ENCODE results near the gene CNTRL.
"Not testable (repeated sequence)": the region's sequence is repeated elsewhere in the genome, so short reads cannot be mapped to it uniquely, and the experiment has no call there.

The CNTRL gene

GRCh38 chr9:121069396-121069795, 5.4 kb upstream of the CNTRL start:
- no peak for DNase-seq (ENCODE audit: low read depth in 2 of 2)

GRCh38 chr9:121071370-121071755, 3.4 kb upstream of the CNTRL start:
- no peak for DNase-seq (ENCODE audit: low read depth in 2 of 2)

GRCh38 chr9:121071756-121072421, 2.9 kb upstream of the CNTRL start:
- DNase-seq (ENCODE audit: low read depth in 2 of 2) = no peak

GRCh38 chr9:121073038-121073437, 1.7 kb upstream of the CNTRL start:
- no peak for DNase-seq (ENCODE audit: low read depth in 2 of 2)

GRCh38 chr9:121075251-121076036, 689 bp downstream of the CNTRL start:
- peak in 1 of 2 donors; percentile 12 for DNase-seq (ENCODE audit: low read depth in 2 of 2)

- DNase-seq (ENCODE audit: low read depth in 2 of 2) = no peak
Measured at GRCh38 chr9:121082075-121082474, 7.3 kb downstream of the CNTRL start.

- DNase-seq (ENCODE audit: low read depth in 2 of 2) = no peak
Measured at GRCh38 chr9:121085661-121086060, 10.9 kb downstream of the CNTRL start.

GRCh38 chr9:121088576-121088975, 13.8 kb downstream of the CNTRL start:
- no peak for DNase-seq (ENCODE audit: low read depth in 2 of 2)

- not testable (repeated sequence) for DNase-seq (ENCODE audit: low read depth in 2 of 2)
Measured at GRCh38 chr9:121090743-121091142, 16.0 kb downstream of the CNTRL start.

GRCh38 chr9:121095057-121095456, 20.3 kb downstream of the CNTRL start:
- DNase-seq (ENCODE audit: low read depth in 2 of 2) = no peak

- no peak for DNase-seq (ENCODE audit: low read depth in 2 of 2)
Measured at GRCh38 chr9:121098567-121099198, 23.9 kb downstream of the CNTRL start.

GRCh38 chr9:121104054-121104453, 29.3 kb downstream of the CNTRL start:
- DNase-seq (ENCODE audit: low read depth in 2 of 2) = not testable (repeated sequence)

- DNase-seq (ENCODE audit: low read depth in 2 of 2) = no peak
Measured at GRCh38 chr9:121105531-121105930, 30.8 kb downstream of the CNTRL start.

- DNase-seq (ENCODE audit: low read depth in 2 of 2) = no peak
Measured at GRCh38 chr9:121107029-121107428, 32.3 kb downstream of the CNTRL start.

GRCh38 chr9:121107881-121108280, 33.1 kb downstream of the CNTRL start:
- DNase-seq (ENCODE audit: low read depth in 2 of 2) = no peak

GRCh38 chr9:121115466-121115865, 40.7 kb downstream of the CNTRL start:
- no peak for DNase-seq (ENCODE audit: low read depth in 2 of 2)

GRCh38 chr9:121118266-121118665, 43.5 kb downstream of the CNTRL start:
- no peak for DNase-seq (ENCODE audit: low read depth in 2 of 2)

- no peak for DNase-seq (ENCODE audit: low read depth in 2 of 2)
Measured at GRCh38 chr9:121120386-121120785, 45.6 kb downstream of the CNTRL start.

- DNase-seq (ENCODE audit: low read depth in 2 of 2) = peak; percentile 94 to 95
Measured at GRCh38 chr9:121121582-121122087, 46.9 kb downstream of the CNTRL start.

- peak in 1 of 2 donors; percentile 2 for DNase-seq (ENCODE audit: low read depth in 2 of 2)
Measured at GRCh38 chr9:121122246-121123032, 47.7 kb downstream of the CNTRL start.

- no peak for DNase-seq (ENCODE audit: low read depth in 2 of 2)
Measured at GRCh38 chr9:121123816-121124535, 49.2 kb downstream of the CNTRL start.
